ENCODE measurements around the gene CT47C1.

The CT47C1 gene

GRCh38 chrX:119095936-119096335 is 23.1 kb downstream of the CT47C1 start:
- no peak overlapping the region for H3K27ac ChIP-seq
- no peak for TF ChIP-seq ZFX (IDR thresholded peaks at IDR 0.05)
- TF ChIP-seq CTCF (conservative IDR thresholded peaks at IDR 0.05): no peak

GRCh38 chrX:119101168-119101567 is 28.4 kb downstream of the CT47C1 start:
- H3K27ac ChIP-seq: no peak overlapping the region
- TF ChIP-seq ZFX (IDR thresholded peaks at IDR 0.05) (no peak), CTCF (conservative IDR thresholded peaks at IDR 0.05) (no peak)

GRCh38 chrX:119105826-119106225 is 33.0 kb downstream of the CT47C1 start:
- H3K27ac ChIP-seq: no peak overlapping the region
- no peak for TF ChIP-seq CTCF (conservative IDR thresholded peaks at IDR 0.05)
- TF ChIP-seq ZFX (IDR thresholded peaks at IDR 0.05): no peak

GRCh38 chrX:119107206-119107605 is 34.4 kb downstream of the CT47C1 start:
- TF ChIP-seq CTCF (conservative IDR thresholded peaks at IDR 0.05) (no peak), ZFX (IDR thresholded peaks at IDR 0.05) (no peak)
- no peak overlapping the region for H3K27ac ChIP-seq

GRCh38 chrX:119118780-119119395 is 46.1 kb downstream of the CT47C1 start:
- H3K27ac ChIP-seq: no peak overlapping the region
- TF ChIP-seq ZFX (IDR thresholded peaks at IDR 0.05) (no peak), CTCF (conservative IDR thresholded peaks at IDR 0.05) (peak; percentile 70)

- TF ChIP-seq CTCF (conservative IDR thresholded peaks at IDR 0.05) (no peak), ZFX (IDR thresholded peaks at IDR 0.05) (no peak)
- no peak overlapping the region for H3K27ac ChIP-seq
Measured at GRCh38 chrX:119121341-119121740, 48.5 kb downstream of the CT47C1 start.
